ENCODE measurements around the gene USP6NL.

DNA sequence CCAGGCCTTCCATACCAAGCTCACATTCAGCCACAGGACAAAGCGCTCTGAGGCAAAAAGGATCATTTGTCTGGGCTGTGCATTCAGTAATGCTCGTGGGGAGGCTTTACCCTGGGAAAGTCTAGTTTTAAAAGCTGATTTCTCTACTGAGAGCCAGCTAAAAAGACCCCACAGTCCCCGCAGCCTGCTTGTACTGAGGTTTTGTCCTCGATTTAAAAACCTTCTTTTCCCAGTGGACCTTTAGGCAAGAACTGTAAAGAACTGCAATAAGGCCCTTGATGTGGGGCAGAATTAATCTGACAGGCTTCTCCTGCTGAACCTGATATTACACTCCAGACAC, 180.3 kb downstream of the USP6NL start:
- TF ChIP-seq, protein P1, sequence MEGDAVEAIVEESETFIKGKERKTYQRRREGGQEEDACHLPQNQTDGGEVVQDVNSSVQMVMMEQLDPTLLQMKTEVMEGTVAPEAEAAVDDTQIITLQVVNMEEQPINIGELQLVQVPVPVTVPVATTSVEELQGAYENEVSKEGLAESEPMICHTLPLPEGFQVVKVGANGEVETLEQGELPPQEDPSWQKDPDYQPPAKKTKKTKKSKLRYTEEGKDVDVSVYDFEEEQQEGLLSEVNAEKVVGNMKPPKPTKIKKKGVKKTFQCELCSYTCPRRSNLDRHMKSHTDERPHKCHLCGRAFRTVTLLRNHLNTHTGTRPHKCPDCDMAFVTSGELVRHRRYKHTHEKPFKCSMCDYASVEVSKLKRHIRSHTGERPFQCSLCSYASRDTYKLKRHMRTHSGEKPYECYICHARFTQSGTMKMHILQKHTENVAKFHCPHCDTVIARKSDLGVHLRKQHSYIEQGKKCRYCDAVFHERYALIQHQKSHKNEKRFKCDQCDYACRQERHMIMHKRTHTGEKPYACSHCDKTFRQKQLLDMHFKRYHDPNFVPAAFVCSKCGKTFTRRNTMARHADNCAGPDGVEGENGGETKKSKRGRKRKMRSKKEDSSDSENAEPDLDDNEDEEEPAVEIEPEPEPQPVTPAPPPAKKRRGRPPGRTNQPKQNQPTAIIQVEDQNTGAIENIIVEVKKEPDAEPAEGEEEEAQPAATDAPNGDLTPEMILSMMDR (IDR thresholded peaks at IDR 0.05), result no peak
- TF ChIP-seq EP300 (IDR thresholded peaks at IDR 0.05) (no peak), POLR2A (IDR thresholded peaks at IDR 0.05) (no peak)

Measured in sigmoid colon (tissue), 4 donors.